HS-5 (cell line): ENCODE results near the gene CCDC112.
"Not testable (repeated sequence)": the region's sequence is repeated elsewhere in the genome, so short reads cannot be mapped to it uniquely, and the experiment has no call there.

Experiments
- DNase-seq: peaks from one replicate; pipeline ENCODE4 v3.0.0-alpha.2; 2012; ENCODE audit warnings: low read depth

The CCDC112 gene

GRCh38 chr5:115296124-115297022, at the start of gene CCDC112:
TSS of gene CCDC112 (minus strand) at chr5:115296654. CDS start at chr5:115296543, 111 bp downstream.
- peak; percentile 31 for DNase-seq

GRCh38 chr5:115345344-115345743, 48.9 kb upstream of the CCDC112 start:
- no peak for DNase-seq

GRCh38 chr5:115343855-115344254, 47.4 kb upstream of the CCDC112 start:
- peak; percentile 62 for DNase-seq

GRCh38 chr5:115342590-115343377, 46.3 kb upstream of the CCDC112 start:
- no peak for DNase-seq

GRCh38 chr5:115341745-115342144, 45.3 kb upstream of the CCDC112 start:
- no peak for DNase-seq

- DNase-seq = no peak
Observed at GRCh38 chr5:115338851-115339250, 42.4 kb upstream of the CCDC112 start.

- DNase-seq = no peak
Observed at GRCh38 chr5:115337882-115338281, 41.4 kb upstream of the CCDC112 start.

- DNase-seq = no peak
Observed at GRCh38 chr5:115336964-115337363, 40.5 kb upstream of the CCDC112 start.

GRCh38 chr5:115336201-115336720, 39.8 kb upstream of the CCDC112 start:
- DNase-seq = no peak

GRCh38 chr5:115335301-115335700, 38.8 kb upstream of the CCDC112 start:
- DNase-seq = no peak

- no peak for DNase-seq
Observed at GRCh38 chr5:115333164-115333563, 36.7 kb upstream of the CCDC112 start.

GRCh38 chr5:115330830-115331229, 34.4 kb upstream of the CCDC112 start:
- no peak for DNase-seq

- DNase-seq = no peak
Observed at GRCh38 chr5:115329475-115329874, 33.0 kb upstream of the CCDC112 start.

GRCh38 chr5:115328617-115329274, 32.3 kb upstream of the CCDC112 start:
- DNase-seq = not testable (repeated sequence)

- DNase-seq = no peak
Observed at GRCh38 chr5:115325296-115325959, 29.0 kb upstream of the CCDC112 start.

- DNase-seq = no peak
Observed at GRCh38 chr5:115324021-115324420, 27.6 kb upstream of the CCDC112 start.

GRCh38 chr5:115322729-115323128, 26.3 kb upstream of the CCDC112 start:
- no peak for DNase-seq

GRCh38 chr5:115321309-115321708, 24.9 kb upstream of the CCDC112 start:
- no peak for DNase-seq

- DNase-seq = no peak
Observed at GRCh38 chr5:115320515-115320914, 24.1 kb upstream of the CCDC112 start.

- no peak for DNase-seq
Observed at GRCh38 chr5:115320006-115320405, 23.6 kb upstream of the CCDC112 start.

GRCh38 chr5:115319007-115319406, 22.6 kb upstream of the CCDC112 start:
- no peak for DNase-seq

- DNase-seq = no peak
Observed at GRCh38 chr5:115317736-115318135, 21.3 kb upstream of the CCDC112 start.
